Peyer's patch (tissue), 4 donors: ENCODE measurements around the gene FOXF1. TPM values are rescaled to one million over a fixed set of nuclear protein-coding genes. Genes with fewer than 3 reads are reported as not detected.

Experiments
- DNase-seq, 3 donors: peaks; one replicate each; pipeline ENCODE4 v3.0.0-alpha.2; 2017 to 2019
- H3K27ac ChIP-seq, 4 donors: fragments of 200-600 bp; sonication (generic); one replicate each; pipeline ENCODE4 v1.5.1; 2016 to 2019
- H3K27me3 ChIP-seq, 2 donors: fragments of 200-600 bp; sonication (generic); one replicate each; pipeline ENCODE4 v1.5.1; 2019
- H3K36me3 ChIP-seq, 3 donors: fragments of 200-600 bp; sonication (generic); one replicate each; pipeline ENCODE4 v1.5.1; 2016 to 2019
- H3K4me1 ChIP-seq, 4 donors: fragments of 200-600 bp; sonication (generic); one replicate each; pipeline ENCODE4 v1.5.1; 2016 to 2019
- H3K4me3 ChIP-seq, 4 donors: fragments of 200-600 bp; sonication (generic); 1 replicate in 3 of 4; 2 replicates in 1 of 4; pipeline ENCODE4 v1.5.1; 2016 to 2019; ENCODE audit warnings: mild to moderate bottlenecking in 1 of 4
- H3K9me3 ChIP-seq, 4 donors: fragments of 200-600 bp; sonication (generic); one replicate each; pipeline ENCODE4 v1.5.1; 2016 to 2019; ENCODE audit warnings: mild to moderate bottlenecking in 1 of 4
- CTCF ChIP-seq, 6 experiments: fragments of 450-650 bp in 4 of 6; fragments of 200-600 bp in 2 of 6; sonication (generic) in 1 of 6; IDR thresholded peaks; one replicate each; pipeline ENCODE4 v1.5.1; 2017 to 2019; ENCODE audit warnings: antibody characterized with exemption in 6 of 6, mild to moderate bottlenecking in 3 of 6, moderate library complexity in 1 of 6
- POLR2A ChIP-seq, 2 donors: fragments of 450-650 bp; IDR thresholded peaks; one replicate each; pipeline ENCODE4 v1.5.1; 2017; ENCODE audit warnings: antibody characterized with exemption in 2 of 2, mild to moderate bottlenecking in 2 of 2, moderate library complexity in 2 of 2
- total RNA-seq, 4 donors: library from RNA; depleted of rRNA; stranded (reverse); fragments of >200 nt; gene quantifications; one replicate each; pipeline ENCODE4 v1.1.0, GENCODE V29; 2016

FOXF1 gene
- total RNA-seq, 4 donors from 2014 or later = 4.4 to 36.3 (median 9.0) TPM

- H3K27ac ChIP-seq = peak overlapping the region; percentile 49 to 99 (median 77)
- peaks cover 0 to 4% (median 0%) of the 10 kb centered on the region in 3 donors for H3K36me3 ChIP-seq
- TF ChIP-seq CTCF (IDR thresholded peaks at IDR 0.05) (no peak), POLR2A (IDR thresholded peaks at IDR 0.05) (no peak)
- H3K27me3 ChIP-seq = no peaks in the 10 kb centered on the region
- peaks cover 0 to 25% (median 7%) of the 10 kb centered on the region in 4 donors for H3K4me1 ChIP-seq
- H3K4me3 ChIP-seq = peak overlapping the region; percentile 16 to 60 (median 30)
- no peaks in the 10 kb centered on the region for H3K9me3 ChIP-seq
- peak in 1 of 3 donors; percentile 44 for DNase-seq
Observed at GRCh38 chr16:86515777-86516622, 5.7 kb downstream of the FOXF1 start.

GRCh38 chr16:86516623-86517003, 6.3 kb downstream of the FOXF1 start:
- Histone ChIP-seq H3K9me3 (no peaks in the 10 kb centered on the region), H3K4me1 (peaks cover 0 to 25% (median 6%) of the 10 kb centered on the region in 4 donors), H3K27me3 (no peaks in the 10 kb centered on the region), H3K36me3 (peaks cover 0 to 4% (median 0%) of the 10 kb centered on the region in 3 donors), H3K4me3 (peak overlapping the region in 3 of 4 donors; percentile 16 to 60 (median 43)), H3K27ac (peak overlapping the region; percentile 64 to 99 (median 77))
- DNase-seq = peak in 1 of 3 donors; percentile 50
- TF ChIP-seq CTCF (IDR thresholded peaks at IDR 0.05) = no peak
- no peak for TF ChIP-seq POLR2A (IDR thresholded peaks at IDR 0.05)

- peak overlapping the region in 1 of 4 donors; percentile 60 for H3K4me3 ChIP-seq
- peak in 1 of 3 donors; percentile 44 for DNase-seq
- peaks cover 0 to 25% (median 6%) of the 10 kb centered on the region in 4 donors for H3K4me1 ChIP-seq
- peaks cover 0 to 4% (median 0%) of the 10 kb centered on the region in 3 donors for H3K36me3 ChIP-seq
- H3K9me3 ChIP-seq = no peaks in the 10 kb centered on the region
- TF ChIP-seq CTCF (IDR thresholded peaks at IDR 0.05) = no peak
- TF ChIP-seq POLR2A (IDR thresholded peaks at IDR 0.05) = no peak
- H3K27ac ChIP-seq = peak overlapping the region; percentile 64 to 99 (median 77)
- H3K27me3 ChIP-seq = no peaks in the 10 kb centered on the region
Observed at GRCh38 chr16:86517033-86517432, 6.7 kb downstream of the FOXF1 start.

- Histone ChIP-seq H3K9me3 (no peaks in the 10 kb centered on the region), H3K36me3 (peaks cover 0 to 4% (median 0%) of the 10 kb centered on the region in 3 donors), H3K27me3 (no peaks in the 10 kb centered on the region), H3K4me1 (peaks cover 0 to 25% (median 6%) of the 10 kb centered on the region in 4 donors), H3K27ac (peak overlapping the region; percentile 64 to 99 (median 77)), H3K4me3 (peak overlapping the region in 1 of 4 donors; percentile 60)
- peak; percentile 31 to 76 (median 65) for DNase-seq
- TF ChIP-seq POLR2A (IDR thresholded peaks at IDR 0.05) (no peak), CTCF (IDR thresholded peaks at IDR 0.05) (peak in 5 of 6 experiments; percentile 11 to 63 (median 55))
Observed at GRCh38 chr16:86517652-86518258, 7.4 kb downstream of the FOXF1 start.

- peak in 1 of 3 donors; percentile 48 for DNase-seq
- Histone ChIP-seq H3K27me3 (no peaks in the 10 kb centered on the region), H3K27ac (peak overlapping the region in 2 of 4 donors; percentile 84 to 99), H3K4me1 (peaks cover 0 to 25% (median 6%) of the 10 kb centered on the region in 4 donors), H3K4me3 (no peak overlapping the region), H3K36me3 (no peaks in the 10 kb centered on the region), H3K9me3 (no peaks in the 10 kb centered on the region)
- TF ChIP-seq POLR2A (IDR thresholded peaks at IDR 0.05) (no peak), CTCF (IDR thresholded peaks at IDR 0.05) (no peak)
Observed at GRCh38 chr16:86519007-86519648, 8.8 kb downstream of the FOXF1 start.
